ENCODE measurements around the gene STPG2.

STPG2 gene

GRCh38 chr4:98092833-98093439 is 50.3 kb downstream of the STPG2 start:
- no peak for DNase-seq

GRCh38 chr4:98081936-98082335 is 61.3 kb downstream of the STPG2 start:
- DNase-seq = no peak

GRCh38 chr4:98068495-98068894 is 74.8 kb downstream of the STPG2 start:
- DNase-seq = no peak

- no peak for DNase-seq
Observed at GRCh38 chr4:98055800-98056501, 87.3 kb downstream of the STPG2 start.

- no peak for DNase-seq
Observed at GRCh38 chr4:98046665-98047064, 96.6 kb downstream of the STPG2 start.

GRCh38 chr4:98030059-98030458 is 113.2 kb downstream of the STPG2 start:
- DNase-seq = no peak

GRCh38 chr4:98027827-98028226 is 115.4 kb downstream of the STPG2 start:
- DNase-seq = no peak

GRCh38 chr4:98026362-98026761 is 116.9 kb downstream of the STPG2 start:
- no peak for DNase-seq

GRCh38 chr4:98006814-98007412 is 136.4 kb downstream of the STPG2 start:
- no peak for DNase-seq

GRCh38 chr4:98006060-98006459 is 137.2 kb downstream of the STPG2 start:
- DNase-seq = no peak

- no peak for DNase-seq
Observed at GRCh38 chr4:98000940-98001339, 142.3 kb downstream of the STPG2 start.

GRCh38 chr4:97998203-97998602 is 145.1 kb downstream of the STPG2 start:
- no peak for DNase-seq

GRCh38 chr4:97994765-97995465 is 148.4 kb downstream of the STPG2 start:
- DNase-seq = no peak

- no peak for DNase-seq
Observed at GRCh38 chr4:97990409-97990808, 152.9 kb downstream of the STPG2 start.

- no peak for DNase-seq
Observed at GRCh38 chr4:97987019-97987648, 156.1 kb downstream of the STPG2 start.

- DNase-seq = no peak
Observed at GRCh38 chr4:97984545-97985131, 158.6 kb downstream of the STPG2 start.

- no peak for DNase-seq
Observed at GRCh38 chr4:97978791-97979488, 164.3 kb downstream of the STPG2 start.

GRCh38 chr4:97953171-97953941 is 189.9 kb downstream of the STPG2 start:
- no peak for DNase-seq

GRCh38 chr4:97952763-97953162 is 190.5 kb downstream of the STPG2 start:
- DNase-seq = no peak

GRCh38 chr4:97950836-97951235 is 192.4 kb downstream of the STPG2 start:
- DNase-seq = no peak

GRCh38 chr4:97942951-97943350 is 200.3 kb downstream of the STPG2 start:
- DNase-seq = no peak

Measured in NK-92 treated with Interleukin-12 subunit alpha and Interleukin-12 subunit beta, amount 100 ng/mL, for 24 hours (cell line).